GM18858 (cell line): Measurements from ENCODE around the gene SYNDIG1.
"Not testable (repeated sequence)": the region's sequence is repeated elsewhere in the genome, so short reads cannot be mapped to it uniquely, and the experiment has no call there.

Experiments used
- ATAC-seq: cut with Tn5 transposase; IDR thresholded peaks from one replicate; pipeline ENCODE4 v1.9.1; 2021; ENCODE audit not compliant: unreplicated experiment

The SYNDIG1 gene

DNA sequence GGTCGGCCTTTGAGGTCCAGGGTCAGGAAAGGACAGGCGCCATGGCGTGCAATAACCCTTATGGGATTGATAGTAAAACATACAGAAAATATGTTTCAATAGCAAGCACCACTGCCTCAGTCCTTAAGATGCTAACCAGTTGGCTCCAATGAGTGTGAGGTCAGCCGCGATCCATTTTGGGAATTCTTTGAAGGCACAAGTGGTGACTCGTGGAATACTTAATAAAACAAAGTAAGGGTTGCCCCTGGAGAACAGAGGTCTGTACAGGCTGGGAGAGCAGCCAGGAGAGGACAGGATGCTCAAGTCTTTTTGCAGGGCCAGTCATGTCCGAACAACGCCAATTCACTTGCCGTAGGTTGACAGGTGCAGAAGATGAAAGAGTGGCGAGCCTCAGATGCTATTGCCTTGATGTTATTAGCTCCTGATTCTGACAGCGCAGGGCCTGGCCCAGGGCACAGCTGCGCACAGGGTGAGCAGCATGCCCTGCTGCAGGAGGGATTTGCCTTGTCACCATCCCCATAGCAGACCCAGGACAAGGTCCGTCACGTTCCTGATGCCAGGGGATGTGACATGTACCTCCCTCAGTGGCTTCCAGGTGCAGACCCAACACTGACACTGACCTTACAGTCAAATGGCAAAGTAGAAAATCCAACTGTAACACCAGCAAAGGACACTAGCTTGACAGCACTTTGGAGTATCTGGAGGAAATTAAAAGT is 21.8 kb downstream of the SYNDIG1 start:
- ATAC-seq = no peak

GRCh38 chr20:24492031-24492607 is 22.7 kb downstream of the SYNDIG1 start:
- no peak for ATAC-seq

DNA sequence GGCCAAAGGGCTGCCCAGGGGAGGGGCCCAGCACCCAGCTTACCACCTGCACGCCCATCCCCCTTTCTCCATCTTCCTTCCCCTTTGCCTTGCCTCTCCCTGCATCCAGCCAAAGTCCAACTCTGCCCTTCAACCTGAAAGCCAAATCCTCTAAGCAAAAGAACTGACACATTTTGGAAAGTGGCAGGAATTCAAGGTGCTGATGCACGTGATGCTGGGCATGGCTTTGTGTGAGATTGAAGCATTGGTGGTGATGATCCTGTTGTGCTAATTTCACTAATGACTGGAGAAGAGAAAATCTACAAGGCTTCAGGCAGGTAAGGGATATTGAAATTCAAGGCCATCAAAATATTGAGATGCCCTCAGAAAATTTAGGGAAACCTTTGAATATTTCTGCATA is 23.3 kb downstream of the SYNDIG1 start:
- no peak for ATAC-seq

DNA sequence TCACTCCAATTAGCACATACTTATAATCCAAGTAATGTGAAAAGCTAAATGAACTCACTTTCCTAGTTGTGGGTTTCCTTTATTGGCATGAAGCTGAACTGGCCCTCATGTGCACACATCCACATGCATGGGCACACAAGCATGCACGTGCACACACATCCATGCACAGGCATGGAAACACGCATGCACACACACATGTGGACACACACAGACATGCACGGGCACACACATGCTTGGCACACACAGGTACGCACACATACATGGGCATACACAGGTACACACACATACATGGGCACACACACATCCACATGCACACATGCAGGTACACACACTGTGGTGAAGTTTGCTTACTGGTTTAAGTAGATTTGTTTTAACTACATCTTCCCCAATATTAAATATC is 23.8 kb downstream of the SYNDIG1 start:
- ATAC-seq = no peak

DNA sequence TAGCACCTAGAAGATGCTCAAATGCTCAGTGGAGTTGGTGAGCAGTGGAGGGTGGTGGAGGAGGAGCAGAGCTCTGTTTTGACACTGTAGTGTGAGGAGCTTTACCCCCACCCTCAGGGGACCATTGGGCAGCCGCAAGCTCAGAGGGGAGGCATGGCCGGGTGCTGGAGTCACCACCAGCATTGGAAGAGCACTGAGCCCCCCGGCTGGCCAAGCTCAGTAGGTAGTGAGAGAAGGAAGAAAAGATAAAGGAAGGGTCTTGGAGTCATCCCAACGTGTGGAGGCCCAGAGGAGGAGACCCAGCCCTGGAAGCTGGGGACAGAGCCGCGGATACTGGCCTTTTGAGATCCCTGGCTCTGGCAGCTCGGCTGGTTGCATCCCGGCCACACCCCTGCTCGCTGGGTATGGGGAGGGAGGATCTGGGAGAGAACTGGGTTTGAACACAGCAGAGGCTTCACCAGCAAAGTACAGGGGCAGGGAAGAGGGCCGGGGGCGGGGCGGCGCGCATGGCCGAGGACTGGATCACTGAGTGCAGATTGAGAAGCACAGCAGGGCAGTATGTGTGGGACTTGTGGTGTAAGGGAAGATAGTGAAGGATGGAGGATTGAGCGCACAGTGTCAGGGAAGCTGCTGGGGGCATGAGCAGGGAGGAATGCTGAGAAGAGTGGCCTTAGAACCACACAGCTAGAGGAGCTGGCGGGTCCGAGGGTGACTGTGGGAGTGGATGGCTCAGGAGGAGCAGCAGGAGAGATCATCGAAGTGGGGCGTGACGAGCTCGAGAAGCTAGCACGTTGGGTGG is 24.4 kb downstream of the SYNDIG1 start:
- no peak for ATAC-seq

DNA sequence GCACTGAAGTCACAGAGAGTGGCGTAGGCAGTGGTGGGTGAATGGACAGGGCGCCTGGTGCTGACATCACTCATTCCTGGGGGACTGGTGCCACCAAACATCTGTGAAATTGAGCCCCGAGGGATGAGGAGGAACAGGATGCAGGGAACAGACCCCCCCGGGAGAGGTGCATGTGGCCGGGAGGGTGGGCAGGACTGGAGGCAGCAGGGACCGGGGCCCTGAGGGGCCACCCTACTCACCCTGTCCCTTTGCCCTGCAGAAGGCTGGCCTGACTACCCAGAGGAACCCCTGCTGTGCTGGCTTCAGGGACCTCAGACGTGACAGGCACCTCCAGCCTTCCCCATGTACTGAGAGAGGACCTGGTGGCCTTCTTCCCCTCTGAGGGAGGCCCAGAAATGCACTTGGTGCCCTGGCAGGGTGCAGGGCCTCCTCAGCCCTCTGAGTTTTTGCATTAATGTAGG is 25.1 kb downstream of the SYNDIG1 start:
- ATAC-seq = no peak

DNA sequence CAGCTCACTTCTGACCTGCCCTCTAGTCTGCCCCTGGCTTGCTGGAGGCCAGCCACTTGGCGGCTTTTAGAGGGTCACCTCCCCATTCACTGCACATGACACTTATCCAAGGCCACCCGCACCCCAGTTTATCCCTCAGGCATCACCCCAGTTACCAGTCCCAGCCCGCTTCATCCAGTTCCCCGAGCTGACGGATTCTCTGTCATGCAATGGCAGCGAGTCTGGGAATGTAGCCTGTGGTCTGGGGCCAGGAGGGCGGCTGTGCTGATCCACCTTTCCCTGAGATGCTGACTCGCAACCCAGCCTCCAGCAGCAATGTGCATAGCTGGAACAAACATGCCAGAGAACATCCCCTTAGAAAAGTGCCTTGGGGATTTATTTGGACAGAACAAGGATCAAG is 25.8 kb downstream of the SYNDIG1 start:
- ATAC-seq = no peak

- no peak for ATAC-seq
Measured at GRCh38 chr20:24497851-24498250, 28.4 kb downstream of the SYNDIG1 start.

DNA sequence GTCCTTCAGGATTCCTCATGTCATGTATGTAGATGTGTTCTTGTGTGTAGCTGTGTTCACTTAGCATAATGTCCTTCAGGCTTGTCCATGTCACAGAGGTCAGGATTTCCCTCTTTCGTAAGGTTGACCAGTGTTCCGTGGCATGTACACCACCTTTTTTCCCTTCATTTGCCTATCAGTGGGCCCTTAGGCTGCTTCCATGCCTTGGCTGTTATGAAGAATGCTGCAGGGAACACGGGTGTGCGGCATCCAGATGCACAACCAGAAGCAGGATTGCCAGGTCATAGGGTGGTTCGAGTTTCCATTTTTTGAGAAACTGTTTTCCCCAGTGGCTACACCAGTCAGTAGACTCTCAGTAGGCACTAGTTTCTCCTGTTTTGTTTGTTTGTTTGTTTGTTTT is 29.2 kb downstream of the SYNDIG1 start:
- no peak for ATAC-seq

GRCh38 chr20:24499472-24499871 is 30.0 kb downstream of the SYNDIG1 start:
- ATAC-seq = no peak

DNA sequence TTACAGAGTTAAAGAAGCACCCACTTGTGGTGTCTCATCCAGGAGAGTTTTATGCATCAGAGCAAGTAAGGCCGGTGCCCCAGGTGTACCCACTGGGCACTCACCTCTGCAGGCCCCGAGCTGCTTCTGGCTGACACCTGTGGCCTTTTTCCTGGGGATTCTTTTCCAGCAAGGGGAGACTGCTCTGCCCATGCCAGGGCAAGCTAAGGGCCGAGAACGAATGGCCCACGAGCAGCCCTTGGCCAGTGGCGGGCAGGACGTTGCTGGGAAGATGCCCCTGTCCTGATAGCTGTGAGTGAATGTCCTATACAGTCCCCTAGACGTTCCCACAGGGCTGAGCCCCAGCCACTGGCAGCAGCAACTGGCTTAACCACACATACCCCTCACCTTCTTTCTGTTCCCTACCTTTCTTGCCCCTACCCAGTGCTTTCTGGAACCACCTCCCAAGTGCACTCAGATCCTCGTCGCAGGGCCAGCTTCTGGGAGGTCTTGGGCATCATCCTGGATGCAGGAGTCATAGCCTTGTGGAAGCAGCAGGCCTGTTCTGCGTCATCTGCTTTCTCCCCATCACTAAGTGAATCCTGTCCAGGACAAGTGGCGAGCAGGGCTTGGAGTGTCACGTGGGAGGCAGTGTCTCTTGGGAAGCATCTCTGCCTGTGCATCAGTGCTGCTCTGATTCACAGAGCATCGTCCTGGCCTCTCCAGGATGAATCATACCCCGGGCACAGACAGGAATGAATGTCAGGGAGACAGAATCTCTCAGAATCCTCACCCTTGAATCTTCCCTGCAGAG is 32.5 kb downstream of the SYNDIG1 start:
- ATAC-seq = no peak

GRCh38 chr20:24502661-24503060 is 33.2 kb downstream of the SYNDIG1 start:
- no peak for ATAC-seq

DNA sequence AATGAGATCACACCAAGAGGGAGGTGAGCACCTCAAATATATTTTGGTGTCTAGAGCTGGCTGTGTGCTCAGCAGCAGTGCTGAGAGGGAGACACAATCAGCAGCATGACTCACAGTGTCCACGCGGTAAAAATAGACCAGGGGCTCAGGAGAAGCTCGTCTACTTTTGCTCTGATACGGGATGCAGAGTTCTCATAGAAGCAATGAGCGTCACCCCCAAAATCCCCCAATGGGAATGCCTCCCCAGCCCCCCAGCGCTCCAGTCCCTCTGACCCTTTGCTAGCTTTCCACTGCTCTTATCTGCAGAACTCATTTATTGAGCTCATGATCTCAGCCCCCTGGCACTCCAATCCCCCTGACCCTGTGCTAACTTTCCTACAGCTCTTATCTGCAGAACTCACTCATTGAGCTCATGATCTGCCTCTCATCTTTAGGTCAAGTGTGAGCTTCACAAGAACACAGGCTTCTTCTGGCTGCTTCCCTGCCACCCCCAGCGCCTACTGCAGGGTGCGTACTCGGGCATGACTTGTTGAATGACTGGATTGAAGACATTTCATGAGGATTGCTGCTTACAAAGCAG is 34.0 kb downstream of the SYNDIG1 start:
- ATAC-seq = no peak

GRCh38 chr20:24504331-24505285 is 35.2 kb downstream of the SYNDIG1 start:
- ATAC-seq = no peak

DNA sequence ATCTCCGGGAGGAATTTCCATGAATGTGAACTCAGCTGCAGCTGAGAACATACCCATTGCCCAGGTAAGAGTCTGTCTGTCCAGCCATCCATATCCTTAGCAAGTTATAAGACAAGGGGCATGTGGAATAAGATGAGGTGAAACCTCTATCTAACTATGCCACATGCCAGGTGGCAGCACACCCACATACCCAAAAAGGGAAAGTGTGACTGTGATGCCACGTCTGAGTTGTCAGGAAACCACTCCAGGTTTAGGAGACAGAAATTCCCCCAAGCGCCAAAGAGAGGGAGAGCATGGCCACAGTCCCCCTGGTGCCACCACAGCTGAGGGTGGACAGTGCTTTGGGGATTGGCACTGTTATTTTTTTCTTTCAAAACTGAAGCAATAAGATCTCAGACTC is 36.7 kb downstream of the SYNDIG1 start:
- no peak for ATAC-seq

- no peak for ATAC-seq
Measured at GRCh38 chr20:24506696-24507095, 37.3 kb downstream of the SYNDIG1 start.

DNA sequence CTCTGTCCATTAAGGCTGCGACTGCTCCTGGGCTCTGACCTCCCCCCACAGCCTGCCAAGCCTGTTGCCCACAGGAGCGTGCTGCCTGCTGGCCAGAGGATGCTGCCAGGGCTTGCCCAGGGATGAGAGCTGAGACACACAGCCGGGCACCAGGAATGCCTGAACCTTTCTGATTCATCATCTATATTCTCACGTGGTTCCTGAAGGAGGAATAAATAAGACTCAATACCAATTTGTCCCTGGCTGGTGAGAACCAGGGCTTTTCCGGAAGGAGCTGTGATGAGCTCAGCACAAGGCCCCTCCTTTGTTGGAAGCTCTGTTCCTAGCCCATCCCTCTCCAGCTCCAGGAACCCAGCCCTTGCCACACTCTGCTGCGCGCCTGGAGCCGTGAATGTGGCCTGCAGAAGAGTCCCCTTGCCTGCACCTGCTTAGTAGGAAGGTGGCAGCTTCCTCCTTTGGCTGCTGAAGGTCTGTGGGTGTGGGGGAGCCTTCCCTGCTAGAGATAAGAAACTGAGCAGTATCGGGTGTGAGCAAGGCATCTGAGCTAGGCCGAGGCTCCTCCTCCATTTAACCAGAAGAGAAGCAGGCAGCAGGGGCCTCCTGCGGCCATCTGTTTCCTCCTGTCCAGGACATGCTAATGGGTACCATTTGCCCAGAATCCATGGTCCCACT is 37.9 kb downstream of the SYNDIG1 start:
- ATAC-seq = no peak

DNA sequence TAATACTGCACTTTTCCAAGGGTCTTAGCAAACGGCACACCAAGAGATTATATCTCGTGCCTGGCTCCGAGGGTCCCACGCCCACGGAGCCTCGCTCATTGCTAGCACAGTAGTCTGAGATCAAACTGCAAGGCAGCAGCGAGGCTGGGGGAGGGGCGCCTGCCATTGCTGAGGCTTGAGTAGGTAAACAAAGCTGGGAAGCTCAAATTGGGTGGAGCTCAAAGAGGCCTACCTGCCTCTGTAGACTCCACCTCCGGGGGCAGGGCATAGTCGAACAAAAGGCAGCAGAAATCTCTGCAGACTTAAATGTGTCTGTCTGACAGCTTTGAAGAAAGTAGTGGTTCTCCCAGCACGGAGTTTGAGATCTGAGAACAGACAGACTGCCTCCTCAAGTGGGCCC is 43.0 kb downstream of the SYNDIG1 start:
- ATAC-seq = not testable (repeated sequence)

DNA sequence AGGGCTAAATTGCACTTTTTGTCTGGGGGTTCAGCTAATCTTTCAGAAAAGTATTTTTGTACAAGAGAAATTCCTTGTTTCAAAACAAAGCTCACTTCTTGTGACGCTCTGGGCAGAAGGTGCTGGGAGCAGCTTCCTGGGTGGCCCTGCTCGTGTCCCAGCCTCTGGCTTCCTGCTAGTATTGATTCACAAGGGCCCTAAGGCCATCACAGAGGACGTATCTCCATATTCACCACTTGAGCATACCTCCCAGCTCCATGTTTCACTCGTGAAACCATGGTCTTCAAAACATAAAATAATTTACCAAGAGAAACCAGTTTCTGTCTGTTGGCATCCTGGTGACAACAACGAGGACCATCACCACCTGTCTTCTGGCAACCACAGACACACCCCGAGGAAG is 49.1 kb downstream of the SYNDIG1 start:
- no peak for ATAC-seq
